ENCODE measurements around the gene NECAB2.
A peak's percentile ranks its signal among the peaks of the same experiment; 100 is the strongest.

NECAB2 gene

GRCh38 chr16:84013787-84014569 is 45.9 kb downstream of the NECAB2 start:
- H3K79me2 ChIP-seq (ENCODE audit: control insufficient read depth, low read length), result no peaks in the 10 kb centered on the region
- peak overlapping the region; percentile 37 for H3K4me2 ChIP-seq (ENCODE audit: low read length)
- H3K27me3 ChIP-seq (ENCODE audit: control insufficient read depth, low read length), result no peaks in the 10 kb centered on the region
- no peaks in the 10 kb centered on the region for H4K20me1 ChIP-seq (ENCODE audit: control insufficient read depth, insufficient read depth, low read depth, low read length)
- no peak for TF ChIP-seq EZH2phosphoT487 (IDR thresholded peaks at IDR 0.05; ENCODE audit: borderline replicate concordance, low read length)
- no peak for TF ChIP-seq CTCF (IDR thresholded peaks at IDR 0.05; ENCODE audit: low read depth, low read length, poor library complexity, severe bottlenecking)
- 0 out of 2 replicates have a peak overlapping the region, but pooled peaks have one; percentile 19 for H3K4me3 ChIP-seq (ENCODE audit: low read length)
- H3K9me2 ChIP-seq (replicated peaks; ENCODE audit: control insufficient read depth, low read length), result no peaks in the 10 kb centered on the region
- H3F3A ChIP-seq (ENCODE audit: control insufficient read depth, insufficient read depth), result no peaks in the 10 kb centered on the region
- no peak overlapping the region for H3K27ac ChIP-seq (ENCODE audit: low read depth, low read length)
- H3K36me3 ChIP-seq (ENCODE audit: control insufficient read depth, low read length), result no peaks in the 10 kb centered on the region
- H3K4me1 ChIP-seq (ENCODE audit: control insufficient read depth, low read length), result peaks cover 7% of the 10 kb centered on the region
- peaks cover 23% of the 10 kb centered on the region; the same call in 1 of the 2 replicates for H3K9me3 ChIP-seq (ENCODE audit: control insufficient read depth, insufficient read depth, low read length)

- H3K9me2 ChIP-seq (replicated peaks; ENCODE audit: control insufficient read depth, low read length), result no peaks in the 10 kb centered on the region
- H4K20me1 ChIP-seq (ENCODE audit: control insufficient read depth, insufficient read depth, low read depth, low read length), result no peaks in the 10 kb centered on the region
- H3F3A ChIP-seq (ENCODE audit: control insufficient read depth, insufficient read depth), result no peaks in the 10 kb centered on the region
- H3K4me2 ChIP-seq (ENCODE audit: low read length), result peak overlapping the region; percentile 37
- H3K36me3 ChIP-seq (ENCODE audit: control insufficient read depth, low read length), result no peaks in the 10 kb centered on the region
- H3K27ac ChIP-seq (ENCODE audit: low read depth, low read length), result no peak overlapping the region
- H3K27me3 ChIP-seq (ENCODE audit: control insufficient read depth, low read length), result no peaks in the 10 kb centered on the region
- peak overlapping the region; percentile 19; the same call in 1 of the 2 replicates for H3K4me3 ChIP-seq (ENCODE audit: low read length)
- H3K9me3 ChIP-seq (ENCODE audit: control insufficient read depth, insufficient read depth, low read length), result peaks cover 28% of the 10 kb centered on the region; the same call in 1 of the 2 replicates
- TF ChIP-seq EZH2phosphoT487 (IDR thresholded peaks at IDR 0.05; ENCODE audit: borderline replicate concordance, low read length), result no peak
- TF ChIP-seq CTCF (IDR thresholded peaks at IDR 0.05; ENCODE audit: low read depth, low read length, poor library complexity, severe bottlenecking), result no peak
- peaks cover 7% of the 10 kb centered on the region for H3K4me1 ChIP-seq (ENCODE audit: control insufficient read depth, low read length)
- H3K79me2 ChIP-seq (ENCODE audit: control insufficient read depth, low read length), result no peaks in the 10 kb centered on the region
Observed at GRCh38 chr16:84014570-84015327, 46.7 kb downstream of the NECAB2 start.

GRCh38 chr16:84015399-84015798 is 47.4 kb downstream of the NECAB2 start:
- H3K9me3 ChIP-seq (ENCODE audit: control insufficient read depth, insufficient read depth, low read length), result peaks cover 35% of the 10 kb centered on the region; the same call in 1 of the 2 replicates
- H3K4me2 ChIP-seq (ENCODE audit: low read length), result no peak overlapping the region
- H3K9me2 ChIP-seq (replicated peaks; ENCODE audit: control insufficient read depth, low read length), result no peaks in the 10 kb centered on the region
- H3K4me1 ChIP-seq (ENCODE audit: control insufficient read depth, low read length), result peaks cover 7% of the 10 kb centered on the region
- H3K79me2 ChIP-seq (ENCODE audit: control insufficient read depth, low read length), result no peaks in the 10 kb centered on the region
- no peaks in the 10 kb centered on the region for H3K27me3 ChIP-seq (ENCODE audit: control insufficient read depth, low read length)
- H3F3A ChIP-seq (ENCODE audit: control insufficient read depth, insufficient read depth), result no peaks in the 10 kb centered on the region
- no peaks in the 10 kb centered on the region for H3K36me3 ChIP-seq (ENCODE audit: control insufficient read depth, low read length)
- no peak overlapping the region for H3K4me3 ChIP-seq (ENCODE audit: low read length)
- no peak for TF ChIP-seq EZH2phosphoT487 (IDR thresholded peaks at IDR 0.05; ENCODE audit: borderline replicate concordance, low read length)
- no peak for TF ChIP-seq CTCF (IDR thresholded peaks at IDR 0.05; ENCODE audit: low read depth, low read length, poor library complexity, severe bottlenecking)
- no peaks in the 10 kb centered on the region for H4K20me1 ChIP-seq (ENCODE audit: control insufficient read depth, insufficient read depth, low read depth, low read length)
- no peak overlapping the region for H3K27ac ChIP-seq (ENCODE audit: low read depth, low read length)

All from DOHH2 (cell line).